ENCODE results near the gene ALOXE3.

The ALOXE3 gene

DNA sequence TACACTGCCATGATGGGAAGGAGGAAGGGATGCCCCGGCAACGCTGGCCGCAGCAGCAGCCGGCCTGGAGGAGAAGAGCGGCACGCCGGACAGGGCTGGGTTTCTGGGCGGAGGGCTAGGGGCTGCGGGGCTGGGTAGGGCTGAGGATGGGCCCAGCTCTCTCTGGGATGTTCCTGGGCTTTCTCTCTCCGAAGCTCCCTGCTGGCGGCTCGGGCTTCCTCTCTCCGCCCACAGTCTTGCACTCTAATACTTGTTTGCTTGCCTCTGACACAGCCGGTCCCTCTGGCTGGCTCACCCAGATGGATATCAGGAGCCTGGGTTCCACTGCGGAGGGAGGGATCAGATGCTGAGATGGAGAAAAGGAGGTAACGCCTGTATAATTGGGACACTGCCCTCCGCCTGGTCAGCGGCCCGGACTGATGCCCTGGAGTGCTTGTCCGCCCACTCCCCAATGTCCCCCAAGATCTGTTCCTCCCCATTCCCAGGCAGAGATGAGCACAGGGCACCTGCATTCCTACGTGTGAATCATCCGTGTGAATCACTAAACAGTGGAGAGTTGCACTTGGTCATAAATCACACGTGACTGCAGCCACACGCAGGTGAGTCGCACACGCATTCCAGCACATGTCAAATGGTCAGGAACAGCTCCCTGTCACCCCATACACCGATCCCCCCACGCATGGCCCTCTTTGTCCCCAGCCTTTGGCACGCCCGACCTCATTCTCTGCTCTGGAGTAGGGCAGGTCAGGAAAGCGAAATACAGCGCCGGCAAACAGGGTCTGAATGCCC lies at the start of gene ALOXE3:
Gene ALOXE3 (minus strand): TSS at position 535 of the 789 bp plus-strand sequence. CDS start 524 bp downstream, at position 11.
- no peak for DNase-seq

DNA sequence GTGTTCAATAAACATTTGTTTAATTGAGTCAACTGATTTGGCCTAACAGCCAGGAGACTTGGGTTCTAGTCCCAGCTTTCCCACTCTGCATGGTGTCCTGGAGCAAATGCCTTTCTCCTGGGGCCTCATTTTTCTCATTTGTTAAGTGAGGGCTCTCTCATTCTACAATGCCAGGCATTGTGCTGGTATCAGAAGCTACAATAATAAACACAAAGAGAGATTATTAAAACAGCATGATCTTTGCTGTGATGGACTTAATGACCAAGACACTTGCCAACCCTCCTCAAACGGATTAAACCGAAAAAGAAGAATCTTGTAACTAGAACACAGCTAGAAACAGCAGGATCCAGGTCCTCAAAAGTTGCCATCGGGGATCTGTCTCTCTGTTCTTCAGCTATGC lies 49.2 kb upstream of the ALOXE3 start:
- no peak for DNase-seq

DNA sequence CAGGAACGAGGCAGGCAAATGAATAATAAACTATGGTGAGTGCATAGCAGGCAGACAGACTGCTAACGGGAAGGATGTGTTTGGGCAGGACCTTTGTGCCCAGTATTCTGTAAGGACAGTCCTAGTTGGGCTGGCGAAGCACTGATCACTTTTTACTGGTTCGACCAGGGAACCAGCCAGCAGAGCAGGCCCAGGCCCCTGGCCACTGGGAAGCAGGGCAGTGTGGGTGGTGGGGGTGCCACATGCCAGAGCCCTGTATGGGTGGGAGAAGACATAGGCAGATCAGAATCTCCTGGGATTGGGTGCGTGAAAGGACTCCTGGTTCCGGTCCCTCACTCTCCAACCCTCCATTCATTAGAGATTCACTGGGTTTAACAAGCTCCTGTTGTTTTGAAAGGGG lies 48.4 kb upstream of the ALOXE3 start:
- DNase-seq, result no peak

DNA sequence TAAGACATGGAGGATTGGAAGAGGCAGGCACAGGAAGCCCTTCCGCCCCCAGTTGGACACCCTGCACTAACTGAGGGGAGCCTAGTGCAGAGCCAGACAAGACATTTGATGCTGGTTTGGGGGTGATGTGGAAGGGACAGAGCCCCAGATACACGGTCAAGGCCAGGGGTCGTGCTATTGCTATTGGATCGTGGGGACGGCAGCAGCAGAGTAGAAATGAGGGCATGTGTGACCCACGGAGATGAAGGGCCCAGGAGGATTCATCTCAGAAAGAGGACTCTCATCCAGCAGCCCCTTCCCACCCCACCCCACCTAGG lies 46.5 kb upstream of the ALOXE3 start:
- no peak for DNase-seq

DNA sequence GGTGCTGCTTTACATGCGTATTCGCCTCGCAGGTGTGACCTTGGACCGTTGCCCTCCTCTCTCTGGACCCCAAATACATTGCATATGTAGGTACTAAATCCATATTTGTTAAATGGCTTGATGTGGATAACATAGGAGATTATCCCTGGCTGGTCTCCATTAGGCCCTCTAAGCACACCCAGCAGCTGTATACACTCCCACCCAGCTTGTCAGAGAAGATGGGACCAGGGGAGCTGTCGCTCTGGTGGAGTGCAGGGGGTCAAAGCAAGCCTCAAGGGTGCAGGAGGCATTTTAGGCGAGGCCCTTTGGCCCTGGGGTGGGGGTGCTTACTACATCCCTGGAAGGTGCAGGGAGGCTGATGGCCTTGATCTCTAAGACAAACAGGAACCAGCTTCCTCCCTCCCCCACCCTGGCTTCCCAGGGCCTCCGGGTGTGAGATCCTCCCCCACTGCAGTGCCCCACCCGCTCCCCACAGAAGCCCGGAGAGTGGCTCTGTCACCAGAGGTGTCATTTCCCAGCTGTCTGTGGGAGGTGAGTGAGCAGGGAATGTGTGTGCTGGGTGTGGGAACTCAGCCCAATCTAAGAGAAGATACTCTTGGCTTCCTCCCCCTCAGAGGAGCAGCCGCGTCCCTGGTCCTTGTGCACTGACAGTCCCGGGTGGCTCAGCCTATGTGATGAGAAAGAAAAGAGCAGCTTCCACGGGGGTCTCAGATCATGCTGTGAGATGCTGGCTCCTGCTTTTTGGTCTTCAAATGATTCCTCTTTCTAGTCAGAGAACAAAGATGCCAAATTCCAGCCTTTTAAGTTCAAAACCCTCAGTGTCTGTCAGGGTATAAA lies 45.9 kb upstream of the ALOXE3 start:
- peak in 1 of 2 experiments; percentile 23 for DNase-seq

DNA sequence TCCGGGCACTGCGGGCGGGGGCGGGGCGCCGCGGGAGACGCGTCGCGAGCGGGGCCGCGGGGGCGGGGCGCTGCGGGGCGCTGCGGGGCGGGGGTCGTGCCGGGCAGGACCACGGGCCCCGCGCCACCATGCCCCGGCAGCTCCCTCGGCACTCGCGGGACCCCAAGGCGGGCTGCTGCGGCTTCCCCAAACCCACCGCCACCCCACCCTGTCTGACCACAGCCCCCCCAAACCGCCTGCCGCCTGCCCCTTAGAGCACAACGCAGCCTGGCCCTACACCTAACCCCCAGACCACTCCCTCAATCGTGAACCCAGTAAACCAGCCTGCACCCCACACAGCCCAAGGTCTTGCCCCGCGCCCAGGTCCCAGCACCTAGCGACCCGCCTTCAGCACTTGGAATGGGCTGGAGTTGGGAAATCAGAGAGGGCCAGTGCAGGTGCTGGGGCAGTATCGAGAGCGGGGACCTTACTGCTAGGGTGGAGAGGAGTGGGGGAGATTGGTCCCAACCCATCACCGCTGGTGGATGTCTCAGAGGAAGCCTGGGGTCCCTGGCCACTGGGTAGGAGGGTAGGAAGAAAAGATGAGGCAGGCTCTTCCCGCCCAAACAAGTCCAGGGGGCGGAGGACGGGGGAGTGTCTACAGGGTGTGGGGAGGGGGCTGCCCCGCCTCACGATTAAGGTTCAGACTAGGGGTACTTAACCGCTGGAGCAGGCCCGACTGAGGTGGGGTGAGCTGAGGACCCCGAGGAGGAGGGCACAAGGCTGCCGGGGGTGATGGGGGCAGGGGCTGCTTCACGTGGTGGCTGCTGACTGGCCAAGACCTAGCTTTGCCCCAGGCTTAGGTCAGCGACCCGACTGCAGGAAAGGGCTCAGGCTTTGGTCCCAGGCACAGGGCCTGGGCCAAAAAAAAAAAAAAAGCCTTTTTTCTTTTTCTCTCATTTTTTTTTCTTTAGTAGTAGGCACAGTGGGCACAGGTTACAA lies 45.0 kb upstream of the ALOXE3 start:
- peak; percentile 19 to 47 for DNase-seq

DNA sequence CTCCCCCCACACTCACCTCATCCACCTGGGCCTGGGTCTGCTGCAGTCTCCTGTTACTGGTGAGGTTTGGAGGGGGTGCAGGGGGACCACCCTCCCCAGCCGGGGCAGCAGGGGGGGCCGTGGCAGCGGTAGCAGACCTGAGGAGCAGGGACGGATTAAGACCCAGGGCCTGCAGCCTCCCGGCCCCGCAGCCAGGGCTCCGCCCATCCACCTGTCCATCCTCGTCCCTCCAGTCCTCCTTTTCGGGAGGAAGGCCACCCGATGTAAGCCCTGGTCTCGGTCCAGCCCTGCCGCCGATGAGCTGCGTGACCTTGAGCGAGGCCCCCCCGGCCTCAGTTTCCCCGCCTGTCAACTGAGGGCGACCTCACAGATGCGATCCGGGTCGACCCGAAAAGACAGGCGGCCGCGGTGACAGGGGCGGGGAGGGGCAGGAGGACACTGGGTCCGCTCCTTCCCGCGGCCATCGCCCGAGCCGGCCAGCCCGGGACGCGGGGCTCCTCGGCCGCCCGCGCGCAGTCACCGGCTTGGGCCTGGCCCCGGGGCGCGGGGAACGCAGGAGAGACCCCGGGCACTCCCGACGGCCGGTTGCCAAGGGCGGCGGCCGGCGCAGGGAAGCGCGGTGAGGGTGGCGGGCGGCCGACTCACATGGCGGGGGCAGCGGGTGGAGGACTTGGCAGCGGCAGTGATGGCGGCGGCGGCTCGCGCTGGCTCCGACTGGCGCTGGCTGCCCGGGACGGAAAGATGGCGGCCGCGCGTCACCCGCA lies 44.1 kb upstream of the ALOXE3 start, which contains the start of gene VAMP2:
Gene VAMP2 (minus strand): TSS at position 716 of the 764 bp plus-strand sequence. CDS start 69 bp downstream, at position 647.
- DNase-seq, result peak in 1 of 2 experiments; percentile 74

DNA sequence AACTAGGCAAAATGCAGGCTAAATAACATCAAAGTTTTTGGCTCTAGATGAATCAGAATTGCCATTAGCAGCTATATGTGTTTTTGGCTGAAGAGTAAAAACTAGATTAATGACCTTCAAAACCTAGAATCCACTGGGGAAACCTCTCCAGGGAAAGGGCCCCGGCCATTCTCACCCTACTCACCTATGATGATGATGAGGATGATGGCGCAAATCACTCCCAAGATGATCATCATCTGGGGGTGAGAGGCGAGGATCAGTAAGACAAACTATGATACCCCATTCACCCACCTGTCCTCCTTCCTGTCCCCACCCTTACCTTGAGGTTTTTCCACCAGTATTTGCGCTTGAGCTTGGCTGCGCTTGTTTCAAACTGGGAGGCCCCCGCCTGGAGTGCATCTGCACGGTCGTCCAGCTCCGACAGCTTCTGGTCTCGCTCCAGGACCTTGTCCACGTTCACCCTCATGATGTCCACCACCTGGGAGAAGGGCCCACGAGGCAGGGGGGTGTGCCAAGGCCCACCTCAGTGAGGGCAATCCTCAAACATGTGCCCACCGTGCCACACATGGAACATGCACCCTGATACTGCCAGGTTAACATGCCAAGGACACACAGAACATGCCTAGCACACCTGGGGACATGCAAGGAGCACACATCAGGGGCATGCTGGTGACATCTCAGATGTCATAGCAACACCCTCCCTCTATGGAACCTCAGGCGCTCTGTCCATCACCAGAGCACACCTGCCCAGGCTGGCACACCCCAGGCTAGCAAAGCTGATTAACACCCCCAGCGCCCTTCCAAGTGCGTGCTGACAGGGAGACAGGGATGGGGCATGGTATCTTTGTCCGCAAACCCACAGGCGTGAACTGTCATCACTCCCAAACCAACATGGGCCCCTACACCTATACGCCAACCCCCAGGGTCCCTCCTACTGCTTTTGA lies 43.2 kb upstream of the ALOXE3 start:
- no peak for DNase-seq

DNA sequence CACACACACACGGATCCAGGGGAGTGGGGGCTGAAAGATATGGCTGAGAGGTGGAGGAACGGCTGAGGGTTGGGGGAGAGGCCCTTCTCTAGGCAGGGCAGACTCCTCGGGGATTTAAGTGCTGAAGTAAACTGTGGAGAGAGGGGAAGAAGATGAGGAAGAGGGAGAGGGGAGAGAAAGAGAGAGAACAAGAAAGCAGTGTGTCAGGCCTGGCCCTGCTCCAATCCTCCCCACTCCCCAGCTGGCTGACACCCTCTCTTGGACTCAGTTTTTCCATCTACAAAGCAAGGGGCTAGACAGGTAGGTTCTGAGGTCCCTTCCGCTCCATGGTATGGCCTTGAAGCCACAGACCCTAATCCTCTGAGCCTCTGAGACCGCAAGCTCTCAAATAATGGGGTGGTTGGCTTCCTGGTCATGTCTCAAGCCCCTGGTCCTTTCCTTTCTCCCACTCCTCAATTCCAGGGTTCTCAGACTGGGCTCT lies 42.5 kb upstream of the ALOXE3 start:
- no peak for DNase-seq

DNA sequence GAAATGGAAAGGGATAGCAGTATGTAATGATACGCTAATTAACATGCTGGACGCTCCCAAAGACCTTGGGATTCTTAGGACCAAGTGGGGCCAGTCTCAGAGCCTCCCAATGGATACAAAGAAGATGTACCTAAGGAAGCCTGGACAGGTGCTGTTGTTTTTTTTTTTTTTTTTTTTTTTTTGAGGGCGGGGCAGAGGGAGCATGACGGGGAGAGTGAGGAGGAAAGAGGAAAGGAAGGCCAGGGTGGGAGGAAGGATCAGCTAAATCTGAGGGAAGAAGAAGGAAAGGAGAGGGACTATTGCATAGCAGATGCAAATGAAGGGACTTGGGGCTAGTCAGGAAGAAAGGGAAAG lies 41.9 kb upstream of the ALOXE3 start:
- DNase-seq, result no peak

DNA sequence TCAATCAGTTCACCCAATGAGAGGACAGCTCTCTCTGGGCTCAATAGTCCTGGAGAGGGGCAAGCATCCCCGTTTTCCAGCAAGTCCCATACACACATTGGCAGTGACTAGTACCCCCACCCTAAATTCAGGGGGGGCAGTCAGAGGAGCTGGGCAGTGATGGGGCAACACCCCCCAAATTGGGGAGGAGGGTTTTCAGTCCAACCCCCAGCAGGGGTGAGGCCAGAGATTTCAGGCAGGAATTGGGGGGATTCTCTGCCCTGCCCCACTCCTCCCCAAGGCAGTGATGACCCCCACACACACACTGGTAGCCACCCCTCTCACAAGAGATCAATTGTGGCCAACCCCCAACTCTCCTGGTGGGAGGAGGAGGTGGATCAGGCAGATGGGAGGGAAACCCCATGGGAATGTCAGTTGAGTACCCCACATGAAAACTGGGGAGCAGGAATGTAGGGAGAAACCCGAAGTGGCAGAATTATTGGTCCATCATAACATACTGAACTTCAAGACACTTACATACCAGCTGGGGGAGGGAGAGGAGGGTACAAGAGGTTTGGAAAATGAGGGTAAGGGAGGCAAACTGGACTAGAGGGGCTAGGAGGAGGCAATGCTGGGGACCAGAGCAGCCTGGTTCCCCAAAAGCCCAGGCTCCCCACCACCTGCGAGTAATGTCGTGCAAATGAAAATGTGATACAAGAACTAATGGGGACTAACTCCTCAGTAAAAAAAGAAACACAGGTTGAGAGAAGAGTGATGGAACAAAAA lies 41.3 kb upstream of the ALOXE3 start:
- DNase-seq, result no peak

DNA sequence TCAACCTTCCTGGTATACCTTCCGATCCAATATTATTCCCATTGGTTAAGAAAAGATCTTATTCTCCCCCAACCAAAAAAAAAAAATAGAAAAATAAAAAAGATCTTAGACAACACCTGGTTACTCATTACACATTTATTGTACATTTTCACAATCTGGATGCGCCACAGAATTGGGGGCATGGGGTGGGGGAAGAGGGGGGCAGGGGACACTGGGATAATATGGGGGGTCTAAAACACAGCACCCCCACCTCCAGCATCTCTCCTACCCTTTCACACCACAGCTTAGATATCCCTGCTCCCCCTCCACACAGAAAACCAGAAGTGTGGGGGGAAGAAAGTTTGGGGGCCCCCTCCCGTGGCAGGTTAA lies 40.7 kb upstream of the ALOXE3 start:
- DNase-seq, result no peak

DNA sequence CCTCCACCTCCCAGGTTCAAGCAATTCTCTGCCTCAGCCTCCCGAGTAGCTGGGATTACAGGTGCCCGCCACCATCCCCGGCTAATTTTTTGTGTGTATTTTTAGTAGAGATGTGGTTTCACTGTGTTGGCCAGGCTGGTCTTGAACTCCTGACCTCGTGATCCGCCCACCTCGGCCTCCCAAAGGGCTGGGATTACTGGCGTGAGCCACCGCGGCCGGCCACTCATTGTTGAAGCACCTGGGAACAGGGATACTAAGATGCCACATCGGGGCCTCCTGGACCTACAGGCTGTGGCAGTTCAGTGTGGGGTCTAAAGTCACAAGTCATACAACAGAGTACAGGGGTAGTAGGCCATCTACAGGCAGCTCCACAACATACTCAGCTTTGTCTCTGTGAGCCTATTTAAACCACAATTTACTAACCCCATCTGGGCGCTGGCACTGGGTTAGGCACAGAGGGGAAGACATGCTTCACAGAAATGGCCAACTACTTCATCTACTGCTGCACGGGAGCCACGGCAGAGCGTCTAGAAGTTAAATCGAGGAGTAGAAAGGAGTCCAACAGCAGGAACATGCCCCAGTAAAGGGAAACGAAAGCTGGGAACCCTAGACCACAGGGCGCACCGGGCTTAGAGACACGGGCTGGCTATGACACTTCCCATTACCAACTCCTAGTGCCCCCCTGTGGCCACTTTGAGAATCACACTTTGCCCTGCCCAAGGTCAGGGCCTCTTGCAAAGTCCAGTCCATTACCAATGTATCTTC lies 40.1 kb upstream of the ALOXE3 start:
- peak; percentile 71 to 83 for DNase-seq

DNA sequence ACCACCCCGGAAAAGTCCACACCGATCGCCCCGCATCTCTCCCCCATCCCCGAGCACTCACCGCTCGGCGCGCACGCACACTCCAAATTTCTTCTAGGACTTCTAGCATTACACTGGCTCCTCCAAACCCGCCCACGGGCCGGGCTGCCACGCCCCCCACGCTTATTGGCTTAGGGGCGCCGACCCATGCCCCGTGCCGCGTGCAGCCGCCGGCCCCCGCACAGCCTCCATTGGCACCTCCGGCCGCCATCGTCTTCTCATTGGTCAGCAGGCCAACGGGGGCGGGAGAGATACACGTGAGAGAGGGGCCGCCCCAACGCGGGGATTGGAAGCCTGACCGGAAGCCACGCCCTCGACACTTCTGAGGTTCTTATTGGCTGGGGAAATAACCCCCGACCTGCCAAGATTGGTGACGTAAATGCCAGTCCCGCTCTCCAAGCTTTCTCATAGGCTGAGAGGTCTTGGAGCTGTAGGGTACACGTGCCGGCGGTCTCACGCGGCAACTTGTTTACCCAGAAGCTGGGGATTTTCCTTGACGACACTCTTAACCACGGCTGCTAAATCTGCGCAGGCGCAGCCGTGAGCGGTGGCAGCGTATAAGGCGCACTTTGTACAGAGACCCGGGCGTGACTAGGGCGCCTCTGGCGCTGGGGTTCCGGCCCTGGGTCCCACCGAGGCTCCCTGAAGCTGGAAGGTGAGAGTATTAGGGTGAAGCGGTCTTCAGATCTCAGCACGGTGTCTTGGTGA lies 38.1 kb upstream of the ALOXE3 start:
- DNase-seq, result peak; percentile 100

DNA sequence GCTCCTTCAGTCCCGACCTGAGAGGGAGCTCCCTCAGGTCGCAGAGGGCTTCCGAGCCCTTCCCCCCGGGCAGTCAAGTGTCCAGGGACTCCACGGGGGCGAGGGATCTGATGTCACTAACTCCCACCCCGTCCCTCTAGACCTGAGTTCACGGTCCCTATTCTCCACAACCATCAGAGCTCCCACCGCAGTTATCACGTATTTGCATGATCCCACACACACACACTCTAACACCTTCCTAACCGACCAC lies 37.6 kb upstream of the ALOXE3 start:
- DNase-seq, result no peak

DNA sequence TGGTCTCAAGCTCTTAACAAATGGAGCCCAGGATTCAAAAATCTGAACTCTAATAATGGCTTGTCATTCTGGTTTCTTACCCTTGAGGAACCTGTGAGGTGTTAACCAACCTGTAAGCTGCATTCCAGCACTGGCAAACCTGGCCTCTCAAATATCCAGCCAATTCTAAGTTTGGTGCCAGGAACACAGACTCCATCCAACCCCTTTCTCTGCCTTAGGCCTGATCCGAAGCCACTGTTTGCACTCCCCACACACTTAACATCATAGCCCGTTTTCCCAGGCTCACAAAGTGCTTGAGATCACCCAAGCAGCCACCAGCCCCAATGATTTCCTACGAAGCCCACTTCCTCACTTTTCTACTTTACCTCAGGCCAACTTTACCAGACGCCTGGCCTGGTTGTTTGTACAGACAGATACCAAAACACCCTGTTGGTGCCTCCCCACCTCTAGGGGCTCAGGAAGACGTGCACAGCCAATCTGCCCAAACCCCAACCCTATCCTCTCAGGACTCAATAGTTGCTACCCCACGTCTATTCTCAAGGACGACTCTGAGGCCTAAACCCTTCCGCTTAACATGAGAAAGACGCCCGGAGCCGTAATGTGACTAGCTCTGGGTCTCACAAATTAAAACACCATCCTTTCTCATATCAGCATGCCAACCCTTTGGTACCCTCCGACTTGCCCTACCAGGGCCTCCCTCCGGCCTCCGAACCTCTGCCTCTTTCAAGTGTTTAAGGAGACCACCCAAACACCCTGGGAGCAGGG lies 37.1 kb upstream of the ALOXE3 start:
- DNase-seq, result no peak

DNA sequence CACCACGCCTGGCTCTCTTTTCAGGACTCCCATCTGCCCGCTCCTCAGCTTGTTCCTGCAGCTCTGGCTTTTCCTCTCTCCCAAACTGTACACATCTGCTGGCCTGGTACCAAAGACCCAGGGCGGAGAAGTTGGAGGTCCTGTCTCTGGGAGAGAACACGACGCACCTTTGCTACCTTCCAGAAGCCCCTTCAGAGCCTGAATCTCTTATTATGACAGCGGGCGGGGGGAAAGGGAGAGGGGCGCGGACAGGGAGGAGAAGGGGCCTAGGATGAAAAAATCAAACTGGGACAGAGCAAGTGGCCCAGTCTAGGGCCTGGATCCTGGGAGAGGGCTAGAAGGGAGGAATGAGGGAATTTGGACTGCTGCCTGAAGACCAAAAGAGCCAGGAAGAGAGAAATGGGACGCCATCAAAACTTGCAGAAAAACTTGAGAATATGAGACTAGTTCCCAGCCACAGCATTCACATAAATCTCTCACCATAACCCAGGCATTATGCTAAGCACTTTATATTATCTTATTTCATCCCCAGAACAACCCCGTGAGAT lies 36.4 kb upstream of the ALOXE3 start:
- no peak for DNase-seq
